ENCODE results near the gene TPM3.

TPM3 gene

DNA sequence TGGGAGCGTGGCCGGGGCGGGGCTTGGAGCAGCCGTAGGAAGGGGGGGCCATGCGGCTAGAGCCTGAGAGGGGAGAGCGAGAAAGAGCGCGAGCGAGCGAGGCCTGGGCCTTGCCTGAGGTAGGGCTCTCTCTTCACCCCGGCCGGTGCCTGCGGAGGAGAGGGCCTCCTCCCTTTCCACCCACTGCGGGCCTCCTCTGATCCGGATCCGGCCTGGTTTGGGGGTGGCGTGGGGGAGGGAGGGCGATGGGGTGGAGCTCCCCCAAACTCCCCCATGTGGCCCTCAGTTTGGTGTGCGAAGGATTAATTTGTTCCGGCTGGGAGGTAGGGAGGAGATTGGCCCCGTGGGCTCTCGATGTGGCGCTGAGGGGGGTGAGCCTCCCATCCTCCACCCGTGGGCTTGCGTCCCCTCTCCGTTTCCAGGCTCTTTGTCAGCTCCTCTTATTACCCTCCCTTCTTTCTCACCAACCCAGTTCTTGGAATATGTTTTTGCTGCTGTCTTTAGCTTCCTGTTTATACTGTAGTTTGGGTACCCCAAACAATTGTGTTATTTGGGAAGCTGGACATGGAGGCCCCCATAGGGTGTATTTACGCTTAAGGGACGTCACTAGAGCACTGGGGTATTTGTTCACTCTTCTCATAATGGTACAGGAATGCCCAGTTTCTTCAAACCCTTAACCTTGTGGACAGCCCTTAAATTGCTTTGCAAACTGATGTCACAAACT is 29.5 kb upstream of the TPM3 start:
- H3K27me3 ChIP-seq (ENCODE audit: control insufficient read depth in 3 of 3, insufficient read depth in 3 of 3, low read depth in 1 of 3, low read length in 3 of 3) = no peaks in the 10 kb centered on the region
- WGBS, 2 donors (ENCODE audit: extremely low coverage in 2 of 2, insufficient read length in 2 of 2, insufficient replicate concordance in 1 of 2) = no CpG with 5 or more reads among the region's 28 CpGs

GRCh38 chr1:154220970-154221277 is 29.0 kb upstream of the TPM3 start:
- Histone ChIP-seq H3K4ac (ENCODE audit: low read length) (no peak overlapping the region), H2BK120ac (ENCODE audit: low read depth, low read length) (peak overlapping the region; percentile 16), H2AK5ac (ENCODE audit: low read depth, low read length) (peak overlapping the region; percentile 76), H3K36me3 (replicated peaks in 1 of 2; ENCODE audit: control insufficient read depth in 2 of 2, insufficient read depth in 2 of 2, low read length in 2 of 2) (peaks cover 17 to 69% of the 10 kb centered on the region in 2 donors), H3K23ac (ENCODE audit: low read depth, low read length, poor library complexity) (peak overlapping the region; percentile 97), H3K27ac (replicated peaks; ENCODE audit: low read length) (peak overlapping the region; percentile 60), H3K4me1 (ENCODE audit: control insufficient read depth in 2 of 2, insufficient read depth in 1 of 2, low read depth in 1 of 2, low read length in 2 of 2) (peaks cover 4 to 7% of the 10 kb centered on the region in 2 donors), H2BK15ac (ENCODE audit: low read length) (no peak overlapping the region), H3K9me3 (replicated peaks in 1 of 2; ENCODE audit: control insufficient read depth in 2 of 2, insufficient read depth in 1 of 2, low read depth in 1 of 2, low read length in 2 of 2) (peaks cover 0 to 6% of the 10 kb centered on the region in 2 donors), H2BK12ac (ENCODE audit: low read length) (no peak overlapping the region), H3K4me3 (ENCODE audit: low read length in 2 of 2) (peak overlapping the region; percentile 95 to 96), H4K8ac (ENCODE audit: low read depth, low read length) (no peak overlapping the region), H3K18ac (ENCODE audit: low read length) (peak overlapping the region; percentile 96), H2BK5ac (ENCODE audit: low read length) (peak overlapping the region; percentile 88), H3K79me1 (ENCODE audit: low read depth, low read length) (peaks cover 3% of the 10 kb centered on the region), H3K4me2 (ENCODE audit: insufficient read depth, low read length, poor library complexity, severe bottlenecking) (peak overlapping the region; percentile 77), H2AFZ (ENCODE audit: low read length) (peak overlapping the region; percentile 72), H3K27me3 (ENCODE audit: control insufficient read depth in 3 of 3, insufficient read depth in 3 of 3, low read depth in 1 of 3, low read length in 3 of 3) (no peaks in the 10 kb centered on the region), H4K91ac (ENCODE audit: low read depth, low read length, poor library complexity) (no peak overlapping the region), H3K9ac (ENCODE audit: low read depth, low read length, poor library complexity) (peak overlapping the region; percentile 95), H3K14ac (ENCODE audit: low read length) (peak overlapping the region; percentile 82)
- no CpG with 5 or more reads among the region's 33 CpGs for WGBS, 2 donors (ENCODE audit: extremely low coverage in 2 of 2, insufficient read length in 2 of 2, insufficient replicate concordance in 1 of 2)
- no peak for DNase-seq (ENCODE audit: low spot score)

More for the DNA sequence above, 29.5 kb upstream of the TPM3 start:
- Histone ChIP-seq H3K23ac (ENCODE audit: low read depth, low read length, poor library complexity) (peak overlapping the region; percentile 55), H2AFZ (ENCODE audit: low read length) (peak overlapping the region; percentile 72), H3K4me1 (ENCODE audit: control insufficient read depth in 2 of 2, insufficient read depth in 1 of 2, low read depth in 1 of 2, low read length in 2 of 2) (peaks cover 4 to 7% of the 10 kb centered on the region in 2 donors), H2BK15ac (ENCODE audit: low read length) (no peak overlapping the region), H2BK12ac (ENCODE audit: low read length) (no peak overlapping the region), H3K9me3 (replicated peaks in 1 of 2; ENCODE audit: control insufficient read depth in 2 of 2, insufficient read depth in 1 of 2, low read depth in 1 of 2, low read length in 2 of 2) (peaks cover 0 to 6% of the 10 kb centered on the region in 2 donors), H3K27ac (replicated peaks; ENCODE audit: low read length) (peak overlapping the region; percentile 60), H3K18ac (ENCODE audit: low read length) (peak overlapping the region; percentile 96), H3K4me2 (ENCODE audit: insufficient read depth, low read length, poor library complexity, severe bottlenecking) (peak overlapping the region; percentile 77), H3K9ac (ENCODE audit: low read depth, low read length, poor library complexity) (peak overlapping the region; percentile 95), H2AK5ac (ENCODE audit: low read depth, low read length) (peak overlapping the region; percentile 76), H3K36me3 (replicated peaks in 1 of 2; ENCODE audit: control insufficient read depth in 2 of 2, insufficient read depth in 2 of 2, low read length in 2 of 2) (peaks cover 18 to 69% of the 10 kb centered on the region in 2 donors), H3K4me3 (ENCODE audit: low read length in 2 of 2) (peak overlapping the region; percentile 95 to 96), H2BK5ac (ENCODE audit: low read length) (peak overlapping the region; percentile 88), H3K79me1 (ENCODE audit: low read depth, low read length) (peaks cover 2% of the 10 kb centered on the region), H3K4ac (ENCODE audit: low read length) (peak overlapping the region; percentile 93), H3K14ac (ENCODE audit: low read length) (peak overlapping the region; percentile 82), H4K91ac (ENCODE audit: low read depth, low read length, poor library complexity) (no peak overlapping the region), H2BK120ac (ENCODE audit: low read depth, low read length) (peak overlapping the region; percentile 16), H4K8ac (ENCODE audit: low read depth, low read length) (no peak overlapping the region)
- peak; percentile 54 for DNase-seq (ENCODE audit: low spot score)

GRCh38 chr1:154220071-154220969 is 28.4 kb upstream of the TPM3 start, which contains the start of gene UBAP2L:
Gene UBAP2L, plus strand, starts transcription at chr1:154220955. Its CDS starts 4,169 bp downstream, at chr1:154225124.
- Histone ChIP-seq H3K9me3 (replicated peaks in 1 of 2; ENCODE audit: control insufficient read depth in 2 of 2, insufficient read depth in 1 of 2, low read depth in 1 of 2, low read length in 2 of 2) (peaks cover 0 to 6% of the 10 kb centered on the region in 2 donors), H3K9ac (ENCODE audit: low read depth, low read length, poor library complexity) (peak within 1 kb of the TSS; percentile 99), H4K8ac (ENCODE audit: low read depth, low read length) (no peak within 1 kb of the TSS), H3K27ac (replicated peaks; ENCODE audit: low read length) (peak within 1 kb of the TSS; percentile 99), H2BK12ac (ENCODE audit: low read length) (no peak within 1 kb of the TSS), H2BK5ac (ENCODE audit: low read length) (peak within 1 kb of the TSS; percentile 96), H3K27me3 (ENCODE audit: control insufficient read depth in 3 of 3, insufficient read depth in 3 of 3, low read depth in 1 of 3, low read length in 3 of 3) (no peaks in the 10 kb centered on the region), H3K4ac (ENCODE audit: low read length) (peak within 1 kb of the TSS; percentile 93), H3K4me2 (ENCODE audit: insufficient read depth, low read length, poor library complexity, severe bottlenecking) (peak within 1 kb of the TSS; percentile 77), H3K14ac (ENCODE audit: low read length) (peak within 1 kb of the TSS; percentile 97), H3K36me3 (replicated peaks in 1 of 2; ENCODE audit: control insufficient read depth in 2 of 2, insufficient read depth in 2 of 2, low read length in 2 of 2) (peaks cover 12 to 66% of the 10 kb centered on the region in 2 donors), H2BK15ac (ENCODE audit: low read length) (peak within 1 kb of the TSS; percentile 90), H3K4me3 (ENCODE audit: low read length in 2 of 2) (peak within 1 kb of the TSS; percentile 95 to 96), H4K91ac (ENCODE audit: low read depth, low read length, poor library complexity) (peak within 1 kb of the TSS; percentile 94), H2AK5ac (ENCODE audit: low read depth, low read length) (peak within 1 kb of the TSS; percentile 97), H2BK120ac (ENCODE audit: low read depth, low read length) (peak within 1 kb of the TSS; percentile 94), H3K23ac (ENCODE audit: low read depth, low read length, poor library complexity) (peak within 1 kb of the TSS; percentile 97), H3K79me1 (ENCODE audit: low read depth, low read length) (peaks cover 3% of the 10 kb centered on the region), H3K4me1 (ENCODE audit: control insufficient read depth in 2 of 2, insufficient read depth in 1 of 2, low read depth in 1 of 2, low read length in 2 of 2) (peaks cover 4 to 7% of the 10 kb centered on the region in 2 donors), H3K18ac (ENCODE audit: low read length) (peak within 1 kb of the TSS; percentile 99), H2AFZ (ENCODE audit: low read length) (peak within 1 kb of the TSS; percentile 91)
- peak; percentile 99 for DNase-seq (ENCODE audit: low spot score)
- no CpG with 5 or more reads among the region's 73 CpGs for WGBS, 2 donors (ENCODE audit: extremely low coverage in 2 of 2, insufficient read length in 2 of 2, insufficient replicate concordance in 1 of 2)
